Esophagus squamous epithelium (tissue), 4 donors: ENCODE measurements around the gene PTPRG.

Experiments
- CTCF ChIP-seq, 6 experiments: fragments of 450-650 bp in 4 of 6; fragments of 200-600 bp in 2 of 6; sonication (generic) in 2 of 6; IDR thresholded peaks; one replicate each; pipeline ENCODE4 v1.5.1; 2016 to 2019; ENCODE audit warnings: antibody characterized with exemption in 6 of 6, mild to moderate bottlenecking in 4 of 6, moderate library complexity in 4 of 6
- POLR2A ChIP-seq, 4 donors: fragments of 450-650 bp; IDR thresholded peaks; one replicate each; pipeline ENCODE4 v1.6.1; 2017; ENCODE audit warnings: antibody characterized with exemption in 4 of 4, mild to moderate bottlenecking in 4 of 4, moderate library complexity in 3 of 4

GRCh38 chr3:61733000-61733399, 171.6 kb downstream of the PTPRG start:
- TF ChIP-seq CTCF (IDR thresholded peaks at IDR 0.05) = no peak
- TF ChIP-seq POLR2A (IDR thresholded peaks at IDR 0.05) = no peak
